ENCODE results near the gene SPDYA. TPM values are rescaled to one million over a fixed set of nuclear protein-coding genes. Genes with fewer than 3 reads are reported as not detected.

SPDYA gene
- total RNA-seq, 2 experiments from 2014 or later, result 1.3 to 1.4 TPM

DNA sequence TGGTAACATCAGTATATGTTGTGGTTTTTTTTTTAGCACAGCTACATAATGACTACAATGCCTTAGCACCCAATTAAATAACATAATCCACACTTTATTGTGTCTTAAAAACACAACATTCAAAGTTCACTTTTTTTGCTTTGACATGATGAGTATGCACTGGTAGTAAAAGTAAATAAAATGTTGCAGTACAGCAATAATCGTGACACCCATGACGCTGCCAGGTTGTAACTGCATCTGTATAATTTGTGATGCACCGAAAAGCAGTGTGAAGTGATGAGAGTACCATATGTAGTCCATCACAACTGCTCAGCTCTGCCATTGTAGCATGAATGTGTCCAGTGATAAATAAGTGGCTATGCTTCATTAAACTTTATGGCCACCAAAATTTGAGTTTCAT, 43.3 kb upstream of the SPDYA start:
- CTCF ChIA-PET, result no interaction called here
- ATAC-seq (no peak), DNase-seq (no peak)
- peaks cover 84% of the 10 kb centered on the region for H3K4me1 Mint-ChIP-seq (ENCODE audit: low read depth)
- POLR2A ChIA-PET, result interaction anchor here (1.3 kb wide), 1 partner anchor 15 kb away, joined by 4 read pairs; the partner anchor contains the start of gene PPP1CB
- H3K27me3 Mint-ChIP-seq, result no peaks in the 10 kb centered on the region
- H3K36me3 Mint-ChIP-seq (ENCODE audit: low read depth), result peaks cover 34% of the 10 kb centered on the region
- no peaks in the 10 kb centered on the region for H3K9me3 Mint-ChIP-seq
- H3K4me3 Mint-ChIP-seq, result no peak overlapping the region
- intact Hi-C loops (cut with micrococcal nuclease), result no loop called here
- TF ChIP-seq, protein P1, sequence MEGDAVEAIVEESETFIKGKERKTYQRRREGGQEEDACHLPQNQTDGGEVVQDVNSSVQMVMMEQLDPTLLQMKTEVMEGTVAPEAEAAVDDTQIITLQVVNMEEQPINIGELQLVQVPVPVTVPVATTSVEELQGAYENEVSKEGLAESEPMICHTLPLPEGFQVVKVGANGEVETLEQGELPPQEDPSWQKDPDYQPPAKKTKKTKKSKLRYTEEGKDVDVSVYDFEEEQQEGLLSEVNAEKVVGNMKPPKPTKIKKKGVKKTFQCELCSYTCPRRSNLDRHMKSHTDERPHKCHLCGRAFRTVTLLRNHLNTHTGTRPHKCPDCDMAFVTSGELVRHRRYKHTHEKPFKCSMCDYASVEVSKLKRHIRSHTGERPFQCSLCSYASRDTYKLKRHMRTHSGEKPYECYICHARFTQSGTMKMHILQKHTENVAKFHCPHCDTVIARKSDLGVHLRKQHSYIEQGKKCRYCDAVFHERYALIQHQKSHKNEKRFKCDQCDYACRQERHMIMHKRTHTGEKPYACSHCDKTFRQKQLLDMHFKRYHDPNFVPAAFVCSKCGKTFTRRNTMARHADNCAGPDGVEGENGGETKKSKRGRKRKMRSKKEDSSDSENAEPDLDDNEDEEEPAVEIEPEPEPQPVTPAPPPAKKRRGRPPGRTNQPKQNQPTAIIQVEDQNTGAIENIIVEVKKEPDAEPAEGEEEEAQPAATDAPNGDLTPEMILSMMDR (IDR thresholded peaks at IDR 0.05), result no peak
- H3K27ac Mint-ChIP-seq, result no peak overlapping the region

DNA sequence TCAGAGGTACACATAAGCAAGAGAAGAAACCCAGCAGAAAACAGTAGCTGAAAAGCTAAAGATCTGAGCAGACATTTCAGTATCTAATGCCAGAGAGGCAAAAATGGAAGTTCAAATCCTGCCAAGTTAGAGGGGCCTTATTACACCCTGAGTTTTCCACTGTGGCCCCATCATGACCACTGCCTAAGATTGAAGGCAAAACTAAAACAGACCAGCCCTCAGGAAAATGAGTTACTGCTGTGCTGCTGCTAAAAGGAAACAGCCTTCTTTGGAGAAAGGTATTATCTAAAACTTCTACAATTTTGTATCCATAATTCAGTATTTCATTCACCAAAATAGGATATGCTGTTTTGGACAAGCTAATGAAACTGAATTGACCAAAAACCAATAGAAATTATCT, 42.2 kb upstream of the SPDYA start:
- intact Hi-C loops (cut with micrococcal nuclease), result no loop called here
- DNase-seq (no peak), ATAC-seq (no peak)
- TF ChIP-seq, protein P1 (IDR thresholded peaks at IDR 0.05), result no peak
- peaks cover 33% of the 10 kb centered on the region for H3K36me3 Mint-ChIP-seq (ENCODE audit: low read depth)
- no peaks in the 10 kb centered on the region for H3K27me3 Mint-ChIP-seq
- H3K9me3 Mint-ChIP-seq, result no peaks in the 10 kb centered on the region
- peaks cover 82% of the 10 kb centered on the region for H3K4me1 Mint-ChIP-seq (ENCODE audit: low read depth)
- H3K27ac Mint-ChIP-seq, result peak overlapping the region; percentile 15
- CTCF ChIA-PET, result interaction anchor here (0.7 to 2.2 kb wide), 5 partner anchors 12 to 202 kb away, joined by 3 to 10 read pairs (median 5); no protein-coding TSS in a partner anchor
- POLR2A ChIA-PET, result interaction anchor here (0.6 to 1.3 kb wide), 2 partner anchors 16 to 20 kb away, joined by 3 to 4 read pairs; partner anchors contain the start of gene PPP1CB
- H3K4me3 Mint-ChIP-seq, result no peak overlapping the region

DNA sequence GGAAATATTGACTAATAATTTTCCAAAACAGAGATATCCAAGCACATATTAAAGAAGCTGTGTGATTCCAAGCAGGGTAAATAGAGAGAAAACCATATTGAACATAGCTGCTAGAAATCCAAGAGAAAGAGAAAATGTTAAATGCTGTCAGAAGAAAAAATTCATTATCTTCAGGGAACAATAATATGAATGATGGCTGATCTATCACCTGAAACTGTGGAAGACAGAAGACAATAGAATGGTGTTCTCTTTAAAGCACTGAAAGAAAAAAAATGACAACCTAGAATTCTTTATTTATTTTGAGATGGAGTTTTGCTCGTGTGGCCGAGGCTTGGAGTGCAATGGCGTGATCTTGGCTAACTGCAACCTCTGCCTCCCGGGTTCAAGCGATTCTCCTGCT, 41.7 kb upstream of the SPDYA start:
- CTCF ChIA-PET, result interaction anchor here (0.7 to 2.2 kb wide), 5 partner anchors 11 to 202 kb away, joined by 3 to 10 read pairs (median 5); no protein-coding TSS in a partner anchor
- Mint-ChIP-seq H3K4me1 (ENCODE audit: low read depth) (peaks cover 83% of the 10 kb centered on the region), H3K36me3 (ENCODE audit: low read depth) (peaks cover 33% of the 10 kb centered on the region)

DNA sequence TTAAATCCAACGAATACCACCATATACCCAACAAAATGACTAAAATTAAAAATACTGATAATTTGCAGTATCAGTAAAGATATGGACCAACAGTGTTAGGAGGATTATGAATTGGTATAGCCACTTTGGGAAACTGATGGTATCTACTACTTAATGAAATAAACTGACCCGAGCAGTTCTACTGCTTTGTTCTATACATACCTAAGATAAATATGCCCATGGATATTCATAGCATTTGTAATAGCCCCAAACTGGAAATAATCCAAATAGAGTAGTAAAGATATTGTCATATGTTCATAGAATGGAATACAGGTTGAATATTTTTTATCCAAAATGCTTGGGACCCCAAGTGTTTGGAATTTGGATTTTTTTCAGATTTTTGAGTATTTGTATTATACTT, 38.3 kb upstream of the SPDYA start:
- Mint-ChIP-seq H3K27ac (no peak overlapping the region), H3K4me1 (ENCODE audit: low read depth) (peaks cover 67% of the 10 kb centered on the region), H3K4me3 (no peak overlapping the region), H3K36me3 (ENCODE audit: low read depth) (peaks cover 31% of the 10 kb centered on the region), H3K27me3 (no peaks in the 10 kb centered on the region), H3K9me3 (no peaks in the 10 kb centered on the region)
- ChIA-PET POLR2A (no interaction called here), CTCF (no interaction called here)
- ATAC-seq (no peak), DNase-seq (no peak)
- TF ChIP-seq, protein P1 (IDR thresholded peaks at IDR 0.05), result no peak
- intact Hi-C loops (cut with micrococcal nuclease), result no loop called here

More for the DNA sequence above, 41.7 kb upstream of the SPDYA start:
- intact Hi-C loops (cut with micrococcal nuclease), result no loop called here
- Mint-ChIP-seq H3K27ac (peak overlapping the region; percentile 15), H3K4me3 (no peak overlapping the region), H3K9me3 (no peaks in the 10 kb centered on the region), H3K27me3 (no peaks in the 10 kb centered on the region)
- no peak for DNase-seq
- no peak for ATAC-seq
- POLR2A ChIA-PET, result interaction anchor here (0.7 kb wide), 1 partner anchor 141 kb away, joined by 3 read pairs; no protein-coding TSS in a partner anchor
- TF ChIP-seq, protein P1 (IDR thresholded peaks at IDR 0.05), result no peak

DNA sequence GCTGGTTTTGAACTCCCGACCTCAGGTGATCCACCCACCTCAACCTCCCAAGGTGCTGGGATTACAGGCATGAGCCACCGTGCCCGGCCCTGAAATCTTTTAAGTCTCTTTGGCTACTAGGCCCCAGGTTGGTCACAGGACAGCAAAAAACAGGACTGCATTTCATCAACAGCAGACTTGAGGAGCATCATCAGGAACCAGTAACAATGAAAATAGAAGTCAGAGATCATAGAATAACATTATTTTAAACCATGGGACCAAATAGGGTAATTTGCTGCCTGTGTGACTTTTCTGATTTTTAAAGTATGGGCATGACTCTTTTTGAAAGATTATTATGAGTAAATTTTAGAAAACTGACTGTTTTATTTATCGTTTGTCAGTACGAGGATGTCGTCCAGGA, 34.2 kb upstream of the SPDYA start:
- no peak overlapping the region for H3K4me3 Mint-ChIP-seq
- POLR2A ChIA-PET, result interaction anchor here (0.7 kb wide), 1 partner anchor 644 kb away, joined by 3 read pairs; no protein-coding TSS in a partner anchor
- no peaks in the 10 kb centered on the region for H3K27me3 Mint-ChIP-seq
- H3K4me1 Mint-ChIP-seq (ENCODE audit: low read depth), result peaks cover 40% of the 10 kb centered on the region
- TF ChIP-seq, protein P1 (IDR thresholded peaks at IDR 0.05), result no peak
- H3K27ac Mint-ChIP-seq, result no peak overlapping the region
- H3K36me3 Mint-ChIP-seq (ENCODE audit: low read depth), result peaks cover 23% of the 10 kb centered on the region
- intact Hi-C loops (cut with micrococcal nuclease), result no loop called here
- H3K9me3 Mint-ChIP-seq, result no peaks in the 10 kb centered on the region
- no peak for DNase-seq
- CTCF ChIA-PET, result interaction anchor here (2.4 to 2.7 kb wide), 2 partner anchors 182 to 210 kb away, joined by 9 to 15 read pairs; no protein-coding TSS in a partner anchor
- no peak for ATAC-seq
